C4-2B (cell line): ENCODE results near the gene QDPR.

Source experiments
- ZFX ChIP-seq: fragments of 450-650 bp; IDR thresholded peaks from 2 replicates; pipeline ENCODE4 v1.6.1; 2017
- TF ChIP-seq, protein P1 (sequence below): fragments of 450-650 bp; conservative IDR thresholded peaks from 2 replicates; pipeline ENCODE4 v1.5.1; 2017; ENCODE audit warnings: mild to moderate bottlenecking

DNA sequence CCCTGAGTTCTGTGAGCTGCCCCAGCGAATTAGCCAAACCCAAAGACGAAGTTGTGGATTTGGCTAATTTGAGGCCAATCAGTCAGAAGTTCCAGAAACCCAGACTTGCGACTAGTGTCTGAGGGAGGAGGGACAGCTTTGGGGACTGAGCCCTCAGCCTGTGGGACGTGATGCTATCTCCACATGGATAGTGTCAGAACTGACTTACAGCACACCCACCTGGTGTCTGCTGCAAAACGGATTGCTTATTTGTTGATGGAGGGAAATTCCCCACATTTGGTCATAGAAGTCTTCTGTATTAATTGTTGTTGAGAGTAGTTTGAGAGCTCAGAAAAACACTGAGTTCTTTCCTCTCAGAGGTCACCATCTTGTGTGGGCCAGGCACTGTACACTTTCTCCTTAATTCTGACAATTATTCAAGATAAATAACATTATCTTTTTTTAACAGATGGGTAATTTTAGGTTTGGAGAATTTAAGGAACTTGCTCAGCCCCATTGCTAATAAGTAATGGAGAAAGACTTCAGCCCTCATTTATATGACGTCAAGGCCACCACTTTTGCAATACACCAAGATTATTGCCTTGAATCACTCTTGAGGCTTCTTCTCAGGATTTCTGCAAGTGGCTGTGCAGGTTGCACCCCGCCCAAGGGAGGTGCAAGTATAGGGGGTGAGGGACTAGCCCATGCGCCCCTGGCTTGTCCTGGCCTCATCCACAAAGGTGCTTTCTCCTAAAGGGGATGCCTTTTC, 19.8 kb upstream of the QDPR start:
- TF ChIP-seq, protein P1, sequence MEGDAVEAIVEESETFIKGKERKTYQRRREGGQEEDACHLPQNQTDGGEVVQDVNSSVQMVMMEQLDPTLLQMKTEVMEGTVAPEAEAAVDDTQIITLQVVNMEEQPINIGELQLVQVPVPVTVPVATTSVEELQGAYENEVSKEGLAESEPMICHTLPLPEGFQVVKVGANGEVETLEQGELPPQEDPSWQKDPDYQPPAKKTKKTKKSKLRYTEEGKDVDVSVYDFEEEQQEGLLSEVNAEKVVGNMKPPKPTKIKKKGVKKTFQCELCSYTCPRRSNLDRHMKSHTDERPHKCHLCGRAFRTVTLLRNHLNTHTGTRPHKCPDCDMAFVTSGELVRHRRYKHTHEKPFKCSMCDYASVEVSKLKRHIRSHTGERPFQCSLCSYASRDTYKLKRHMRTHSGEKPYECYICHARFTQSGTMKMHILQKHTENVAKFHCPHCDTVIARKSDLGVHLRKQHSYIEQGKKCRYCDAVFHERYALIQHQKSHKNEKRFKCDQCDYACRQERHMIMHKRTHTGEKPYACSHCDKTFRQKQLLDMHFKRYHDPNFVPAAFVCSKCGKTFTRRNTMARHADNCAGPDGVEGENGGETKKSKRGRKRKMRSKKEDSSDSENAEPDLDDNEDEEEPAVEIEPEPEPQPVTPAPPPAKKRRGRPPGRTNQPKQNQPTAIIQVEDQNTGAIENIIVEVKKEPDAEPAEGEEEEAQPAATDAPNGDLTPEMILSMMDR = no peak
- TF ChIP-seq ZFX = no peak
